HepG2 (cell line): ENCODE measurements around the gene CLIC4.

Source experiments
- ATF7 ChIP-seq, 2 experiments: fragments of 450-650 bp in 1 of 2; sonication (generic) in 1 of 2; formaldehyde crosslinking in 1 of 2; IDR thresholded peaks; 2 replicates each; pipeline versions ENCODE4 v1.4.0 to v1.6.1; 2016 to 2020; ENCODE audit warnings: antibody characterized with exemption in 1 of 2, mild to moderate bottlenecking in 1 of 2, missing genetic modification reagents in 1 of 2
- FOXM1 ChIP-seq: sonication (generic); formaldehyde crosslinking; IDR thresholded peaks from 2 replicates; pipeline ENCODE4 v1.5.0; 2020; ENCODE audit warnings: missing genetic modification reagents
- POLR2A ChIP-seq, 2 experiments: IDR thresholded peaks; 2 replicates each; pipeline ENCODE4 v1.6.1; 2011; ENCODE audit warnings: low read depth in 2 of 2, low read length in 2 of 2, mild to moderate bottlenecking in 1 of 2, moderate library complexity in 1 of 2; ENCODE audit not compliant: insufficient read depth in 1 of 2
- SIN3A ChIP-seq: IDR thresholded peaks from 2 replicates; pipeline ENCODE4 v1.6.1; 2011; ENCODE audit warnings: low read depth, mild to moderate bottlenecking, control low read depth, low read length, borderline replicate concordance
- ZNF563 ChIP-seq: sonication (generic); formaldehyde crosslinking; IDR thresholded peaks from 2 replicates; pipeline ENCODE4 v1.8.0; 2022; ENCODE audit warnings: mild to moderate bottlenecking, moderate library complexity, missing genetic modification reagents
- ZNF883 ChIP-seq: sonication (generic); formaldehyde crosslinking; IDR thresholded peaks from 2 replicates; pipeline ENCODE4 v1.5.1; 2020; ENCODE audit warnings: mild to moderate bottlenecking, missing genetic modification reagents; ENCODE audit errors: not compliant biosample characterization
- TF ChIP-seq, protein P1 (sequence below): sonication (generic); formaldehyde crosslinking; IDR thresholded peaks from 2 replicates; pipeline ENCODE4 v1.5.0; 2020; ENCODE audit warnings: mild to moderate bottlenecking, missing genetic modification reagents, moderate library complexity
- TF ChIP-seq, protein P2 (sequence below): sonication (generic); formaldehyde crosslinking; IDR thresholded peaks from 2 replicates; pipeline ENCODE4 v1.8.1; 2023; ENCODE audit warnings: missing genetic modification reagents, inconsistent platforms, borderline replicate concordance

DNA sequence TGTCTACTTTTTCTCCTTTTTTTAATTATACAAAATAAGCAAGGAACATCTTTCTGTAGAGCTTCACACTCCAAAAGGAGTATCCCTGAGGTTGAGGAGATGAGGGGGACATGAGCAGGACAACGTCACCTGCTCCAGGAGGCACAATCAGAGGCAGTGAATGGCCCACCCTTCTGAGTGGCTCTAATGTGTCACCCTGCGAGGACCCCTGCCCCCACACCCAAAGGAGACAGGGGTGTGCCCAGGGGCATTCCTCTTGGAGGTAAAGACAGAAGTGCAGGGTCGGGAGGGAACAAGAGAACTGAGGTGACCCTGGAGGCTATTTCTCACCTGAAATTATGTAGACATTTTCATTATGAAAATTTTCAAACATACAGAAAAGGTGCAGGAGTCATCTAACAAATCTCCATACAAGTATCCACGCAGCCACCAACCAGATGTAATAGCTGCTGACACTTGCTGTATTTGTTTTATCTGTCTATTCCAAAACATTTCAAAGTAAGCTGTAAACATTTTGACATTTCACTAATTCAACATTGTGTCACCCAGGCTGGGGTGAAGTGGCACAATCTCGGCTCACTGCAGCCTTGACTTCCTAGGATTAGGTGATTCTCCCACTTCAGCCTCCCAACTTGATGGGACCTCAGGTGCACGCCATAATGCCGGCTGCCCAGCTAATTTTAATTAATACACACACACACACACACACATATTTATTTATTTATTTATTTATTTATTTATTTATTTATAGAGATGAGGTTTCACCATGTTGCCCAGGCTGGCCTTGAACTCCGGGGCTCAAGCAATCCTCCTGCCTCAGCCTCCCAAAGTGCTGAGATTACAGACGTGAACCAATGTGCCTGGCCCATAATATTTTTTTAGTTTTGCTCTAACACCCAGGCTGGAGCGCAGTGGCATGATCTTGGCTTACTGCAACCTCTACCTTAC is 114.1 kb downstream of the CLIC4 start:
- TF ChIP-seq ZNF563 (CRISPR knock-in tag) (no peak), ZNF883 (CRISPR knock-in tag) (no peak), ATF7 (IDR thresholded peaks at IDR 0.05) (no peak), ATF7 (CRISPR knock-in tag; IDR thresholded peaks at IDR 0.05) (no peak), FOXM1 (CRISPR knock-in tag) (no peak), POLR2A (IDR thresholded peaks at IDR 0.05; ENCODE audit: insufficient read depth in 1 of 2, low read depth in 2 of 2, low read length in 2 of 2) (no peak), SIN3A (no peak)
- TF ChIP-seq, protein P1, sequence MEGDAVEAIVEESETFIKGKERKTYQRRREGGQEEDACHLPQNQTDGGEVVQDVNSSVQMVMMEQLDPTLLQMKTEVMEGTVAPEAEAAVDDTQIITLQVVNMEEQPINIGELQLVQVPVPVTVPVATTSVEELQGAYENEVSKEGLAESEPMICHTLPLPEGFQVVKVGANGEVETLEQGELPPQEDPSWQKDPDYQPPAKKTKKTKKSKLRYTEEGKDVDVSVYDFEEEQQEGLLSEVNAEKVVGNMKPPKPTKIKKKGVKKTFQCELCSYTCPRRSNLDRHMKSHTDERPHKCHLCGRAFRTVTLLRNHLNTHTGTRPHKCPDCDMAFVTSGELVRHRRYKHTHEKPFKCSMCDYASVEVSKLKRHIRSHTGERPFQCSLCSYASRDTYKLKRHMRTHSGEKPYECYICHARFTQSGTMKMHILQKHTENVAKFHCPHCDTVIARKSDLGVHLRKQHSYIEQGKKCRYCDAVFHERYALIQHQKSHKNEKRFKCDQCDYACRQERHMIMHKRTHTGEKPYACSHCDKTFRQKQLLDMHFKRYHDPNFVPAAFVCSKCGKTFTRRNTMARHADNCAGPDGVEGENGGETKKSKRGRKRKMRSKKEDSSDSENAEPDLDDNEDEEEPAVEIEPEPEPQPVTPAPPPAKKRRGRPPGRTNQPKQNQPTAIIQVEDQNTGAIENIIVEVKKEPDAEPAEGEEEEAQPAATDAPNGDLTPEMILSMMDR, result no peak
- TF ChIP-seq, protein P2, sequence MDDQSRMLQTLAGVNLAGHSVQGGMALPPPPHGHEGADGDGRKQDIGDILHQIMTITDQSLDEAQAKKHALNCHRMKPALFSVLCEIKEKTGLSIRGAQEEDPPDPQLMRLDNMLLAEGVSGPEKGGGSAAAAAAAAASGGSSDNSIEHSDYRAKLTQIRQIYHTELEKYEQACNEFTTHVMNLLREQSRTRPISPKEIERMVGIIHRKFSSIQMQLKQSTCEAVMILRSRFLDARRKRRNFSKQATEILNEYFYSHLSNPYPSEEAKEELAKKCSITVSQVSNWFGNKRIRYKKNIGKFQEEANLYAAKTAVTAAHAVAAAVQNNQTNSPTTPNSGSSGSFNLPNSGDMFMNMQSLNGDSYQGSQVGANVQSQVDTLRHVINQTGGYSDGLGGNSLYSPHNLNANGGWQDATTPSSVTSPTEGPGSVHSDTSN (CRISPR knock-in tag), result no peak
